ENCODE measurements around the gene TNFRSF6B.

GRCh38 chr20:63651942-63652191, 44.6 kb upstream of the TNFRSF6B start:
- TF ChIP-seq, protein P1, sequence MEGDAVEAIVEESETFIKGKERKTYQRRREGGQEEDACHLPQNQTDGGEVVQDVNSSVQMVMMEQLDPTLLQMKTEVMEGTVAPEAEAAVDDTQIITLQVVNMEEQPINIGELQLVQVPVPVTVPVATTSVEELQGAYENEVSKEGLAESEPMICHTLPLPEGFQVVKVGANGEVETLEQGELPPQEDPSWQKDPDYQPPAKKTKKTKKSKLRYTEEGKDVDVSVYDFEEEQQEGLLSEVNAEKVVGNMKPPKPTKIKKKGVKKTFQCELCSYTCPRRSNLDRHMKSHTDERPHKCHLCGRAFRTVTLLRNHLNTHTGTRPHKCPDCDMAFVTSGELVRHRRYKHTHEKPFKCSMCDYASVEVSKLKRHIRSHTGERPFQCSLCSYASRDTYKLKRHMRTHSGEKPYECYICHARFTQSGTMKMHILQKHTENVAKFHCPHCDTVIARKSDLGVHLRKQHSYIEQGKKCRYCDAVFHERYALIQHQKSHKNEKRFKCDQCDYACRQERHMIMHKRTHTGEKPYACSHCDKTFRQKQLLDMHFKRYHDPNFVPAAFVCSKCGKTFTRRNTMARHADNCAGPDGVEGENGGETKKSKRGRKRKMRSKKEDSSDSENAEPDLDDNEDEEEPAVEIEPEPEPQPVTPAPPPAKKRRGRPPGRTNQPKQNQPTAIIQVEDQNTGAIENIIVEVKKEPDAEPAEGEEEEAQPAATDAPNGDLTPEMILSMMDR (IDR thresholded peaks at IDR 0.05; ENCODE audit: insufficient read depth, low read depth, low read length), result no peak
- TF ChIP-seq EZH2 (IDR thresholded peaks at IDR 0.05; ENCODE audit: insufficient read depth, low read length), result no peak

Data from astrocyte (in vitro differentiated cells and primary cell).